B cell (primary cell): ENCODE data around the gene DDX10.

Source experiments
- CTCF ChIP-seq: fragments of 200-600 bp; IDR thresholded peaks from one replicate; pipeline ENCODE4 v1.8.0; 2022; ENCODE audit warnings: antibody characterized with exemption, mild to moderate bottlenecking
- EZH2 ChIP-seq: IDR thresholded peaks from 2 replicates; pipeline ENCODE4 v1.6.1; 2012; ENCODE audit warnings: borderline replicate concordance, low read depth, mild to moderate bottlenecking, moderate library complexity, low read length; ENCODE audit not compliant: insufficient read depth, poor library complexity, severe bottlenecking

DNA sequence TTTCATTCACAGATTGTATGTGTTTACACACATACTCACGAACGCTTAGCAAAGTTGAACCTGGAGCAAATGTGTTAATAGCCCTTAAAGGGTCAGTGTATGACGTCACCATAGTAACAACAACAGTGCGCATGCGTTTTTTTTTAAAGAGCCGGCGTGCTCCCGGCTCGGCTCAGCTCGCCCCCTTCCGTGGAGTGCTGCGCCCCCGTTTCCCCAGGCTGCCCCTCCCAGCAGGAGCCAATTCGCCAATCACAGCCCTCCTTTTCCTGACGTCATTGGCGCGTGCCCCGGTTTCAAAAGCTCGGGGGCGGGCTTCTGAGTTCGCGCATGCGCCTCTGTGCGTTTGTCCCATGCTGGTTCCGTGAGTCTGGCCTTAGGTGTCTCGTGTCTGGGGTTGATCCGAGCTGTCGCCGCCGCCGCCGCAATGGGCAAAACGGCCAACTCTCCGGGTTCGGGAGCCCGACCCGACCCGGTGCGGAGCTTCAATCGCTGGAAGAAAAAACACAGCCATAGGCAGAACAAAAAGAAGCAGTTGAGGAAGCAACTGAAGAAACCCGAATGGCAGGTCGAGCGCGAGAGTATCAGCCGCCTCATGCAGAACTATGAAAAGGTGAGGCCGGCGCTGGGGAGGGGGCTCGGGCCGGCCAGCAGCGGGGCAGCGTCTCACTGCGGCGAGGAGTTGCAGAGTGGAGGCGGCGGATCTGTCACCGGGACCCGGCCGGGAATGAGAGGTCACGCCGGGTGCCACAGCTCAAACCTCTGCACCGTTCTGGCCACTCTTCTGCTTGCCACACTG, at the start of gene DDX10:
- no peak for TF ChIP-seq CTCF
- TF ChIP-seq EZH2, result no peak
